Body of pancreas (tissue), 4 donors: ENCODE measurements around the gene BLTP2.

Source experiments
- CTCF ChIP-seq, 7 experiments: fragments of 450-650 bp in 4 of 7; fragments of 200-600 bp in 3 of 7; sonication (generic) in 3 of 7; IDR thresholded peaks; one replicate each; pipeline ENCODE4 v1.5.1; 2016 to 2019; ENCODE audit warnings: antibody characterized with exemption in 7 of 7
- POLR2A ChIP-seq, 3 donors: fragments of 450-650 bp; IDR thresholded peaks; one replicate each; pipeline ENCODE4 v1.6.1; 2016; ENCODE audit warnings: antibody characterized with exemption in 3 of 3, mild to moderate bottlenecking in 2 of 3

GRCh38 chr17:28686296-28686695 lies 41.3 kb upstream of the BLTP2 start:
- TF ChIP-seq CTCF (IDR thresholded peaks at IDR 0.05) (no peak), POLR2A (IDR thresholded peaks at IDR 0.05) (no peak)
